Inflammatory macrophage treated with lipopolysaccharide for 4 hours (primary cell): Measurements from ENCODE around the gene DDIT3.

Source experiments
- DNase-seq: peaks from one replicate; pipeline ENCODE4 v3.0.0-alpha.2; 2020

DDIT3 gene

GRCh38 chr12:57479376-57480115 is 40.8 kb downstream of the DDIT3 start, which contains the start of gene ARHGAP9:
TSS of gene ARHGAP9 (minus strand) at chr12:57479866. CDS start at chr12:57479406, 460 bp downstream.
- peak; percentile 35 for DNase-seq

DNA sequence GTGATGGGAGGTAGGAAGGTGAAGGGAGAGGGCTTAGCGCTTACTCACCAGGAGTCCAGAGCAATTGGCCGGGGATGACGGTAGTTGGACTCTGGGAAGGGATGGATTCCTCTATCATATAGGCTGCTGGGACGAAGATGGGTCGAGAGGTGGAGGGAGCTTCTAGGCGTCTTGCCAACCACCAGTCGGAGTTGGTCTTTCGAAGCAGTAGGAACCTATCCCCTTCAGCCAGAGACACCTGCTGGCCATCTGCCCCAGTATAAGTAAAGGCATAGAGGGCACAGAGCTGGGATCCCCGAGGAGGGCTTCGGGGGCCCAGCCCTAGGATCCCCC is 41.3 kb downstream of the DDIT3 start:
- DNase-seq: no peak

GRCh38 chr12:57477710-57478681 is 42.3 kb downstream of the DDIT3 start:
- peak; percentile 67 for DNase-seq

- no peak for DNase-seq
Observed at GRCh38 chr12:57476993-57477709, 43.2 kb downstream of the DDIT3 start.

DNA sequence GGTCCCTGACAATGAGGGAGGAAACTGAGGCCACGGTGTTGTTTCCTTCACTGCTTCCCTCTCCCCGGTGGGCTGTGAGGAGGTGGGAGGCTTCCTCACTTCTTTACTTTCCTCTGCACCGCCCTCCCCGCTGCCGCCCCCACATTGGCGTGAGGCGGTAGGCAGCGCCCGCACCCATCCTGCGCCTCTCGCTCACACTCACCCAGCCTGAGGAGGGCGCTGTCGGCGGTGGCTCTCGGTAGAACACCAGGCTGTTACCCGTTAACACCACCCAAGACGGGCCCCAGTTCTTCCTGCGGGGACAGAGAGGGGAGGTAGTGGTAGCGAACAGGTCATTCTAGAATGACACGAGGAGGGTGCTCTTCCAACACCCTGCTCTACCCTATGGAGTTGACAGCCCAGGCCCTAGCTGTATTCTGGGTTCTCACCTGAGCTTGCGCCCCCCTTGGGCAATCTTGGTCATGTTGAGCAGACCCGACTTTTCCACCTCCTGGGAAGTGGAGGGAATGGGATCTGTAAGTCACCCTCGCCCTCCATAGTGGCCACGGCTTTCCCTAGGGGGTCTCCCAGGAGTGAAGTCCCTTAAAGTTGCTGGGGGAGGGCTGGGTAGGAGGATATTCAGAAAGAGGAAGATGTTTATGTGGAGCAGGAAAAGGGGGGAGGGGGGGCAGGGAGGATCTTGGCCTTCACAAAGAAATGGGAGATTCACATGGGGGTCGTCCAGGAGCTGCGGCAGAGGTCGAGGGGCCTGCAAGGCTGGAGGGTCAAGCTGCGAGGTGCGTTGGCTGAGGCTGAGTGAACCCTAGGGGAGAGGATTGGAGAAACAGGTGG is 43.9 kb downstream of the DDIT3 start:
- peak; percentile 41 for DNase-seq

DNA sequence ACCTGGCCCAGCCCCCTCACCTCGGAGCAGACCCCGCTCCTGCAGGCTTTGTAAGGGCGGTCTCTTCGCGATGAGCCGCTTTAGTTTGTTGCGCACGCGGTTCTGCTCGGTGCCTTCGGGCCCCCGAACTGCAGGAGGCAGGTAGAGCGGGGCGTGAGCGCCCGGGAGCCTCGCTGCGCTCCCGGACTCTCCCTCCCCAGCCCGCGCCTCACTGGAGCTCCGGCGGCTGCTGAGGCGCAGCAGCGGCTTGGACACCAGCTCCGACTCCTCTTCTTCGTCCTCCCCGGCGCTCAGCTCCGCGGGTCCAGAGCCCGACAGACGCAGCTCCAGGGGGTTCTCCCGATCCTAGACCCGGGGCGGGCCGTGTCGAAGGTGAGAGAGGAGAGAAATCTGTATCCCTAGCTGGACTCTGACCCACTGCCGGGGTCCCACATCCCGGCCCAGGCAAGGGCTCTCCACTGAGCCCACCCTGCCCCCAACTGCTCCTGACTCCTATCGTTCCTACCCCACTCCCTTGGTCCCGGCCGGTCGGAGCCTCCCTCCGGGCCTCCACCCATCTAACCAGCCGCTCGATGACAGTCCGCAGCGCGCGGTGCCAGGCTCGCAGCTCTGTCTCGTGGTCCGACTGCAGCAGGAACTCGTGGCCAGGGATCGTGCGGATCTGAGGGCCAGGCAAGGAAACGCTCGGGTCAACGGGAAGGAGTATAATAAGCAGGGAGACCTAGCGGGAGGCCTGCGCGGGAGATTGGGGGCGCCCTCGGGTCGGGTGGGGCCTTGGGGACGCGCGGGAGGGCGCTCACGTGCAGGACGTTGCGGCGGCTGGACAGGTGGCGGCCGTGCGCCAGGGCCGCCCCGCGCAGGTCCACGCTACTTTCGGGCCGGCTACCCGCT is 44.8 kb downstream of the DDIT3 start:
- no peak for DNase-seq

DNA sequence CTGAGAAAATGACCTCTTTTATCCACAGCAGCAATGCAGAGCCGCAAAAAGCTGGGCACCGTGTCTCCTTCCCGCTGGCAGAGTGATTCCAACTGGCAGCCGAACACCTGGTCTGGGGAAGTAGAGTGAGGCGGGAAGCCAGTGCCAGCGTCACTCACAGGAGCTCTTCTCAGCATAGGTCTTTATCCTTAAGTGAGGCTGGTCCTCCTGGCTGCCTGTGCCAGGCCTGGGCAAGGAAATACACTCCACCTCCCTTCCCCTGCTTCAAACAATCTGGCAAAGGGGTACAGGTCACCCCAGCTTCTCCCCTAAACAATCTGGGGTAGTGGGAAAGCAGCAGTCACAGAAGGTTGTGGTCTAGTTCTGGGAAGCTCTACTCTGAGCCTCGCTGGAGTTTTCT is 45.5 kb downstream of the DDIT3 start:
- DNase-seq: no peak

DNA sequence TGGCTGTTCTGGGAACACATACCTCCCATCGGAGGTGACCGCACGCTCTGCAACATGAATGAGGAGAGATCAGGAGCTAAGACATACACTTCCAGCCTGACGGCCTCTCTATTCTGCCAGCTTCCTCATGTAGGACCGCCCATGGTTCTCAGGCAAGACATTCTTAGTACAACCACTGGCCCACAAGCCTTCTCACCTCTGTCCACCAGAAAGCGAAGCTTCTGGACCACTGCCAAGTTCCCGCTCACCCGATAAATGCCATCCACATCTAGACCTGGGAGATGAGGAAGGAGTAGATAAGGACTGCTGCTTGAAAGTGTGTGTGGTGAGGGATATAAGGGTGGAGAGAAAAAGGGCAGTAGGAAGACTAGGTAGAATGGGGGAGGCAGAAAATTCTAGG is 45.9 kb downstream of the DDIT3 start:
- DNase-seq: no peak

DNA sequence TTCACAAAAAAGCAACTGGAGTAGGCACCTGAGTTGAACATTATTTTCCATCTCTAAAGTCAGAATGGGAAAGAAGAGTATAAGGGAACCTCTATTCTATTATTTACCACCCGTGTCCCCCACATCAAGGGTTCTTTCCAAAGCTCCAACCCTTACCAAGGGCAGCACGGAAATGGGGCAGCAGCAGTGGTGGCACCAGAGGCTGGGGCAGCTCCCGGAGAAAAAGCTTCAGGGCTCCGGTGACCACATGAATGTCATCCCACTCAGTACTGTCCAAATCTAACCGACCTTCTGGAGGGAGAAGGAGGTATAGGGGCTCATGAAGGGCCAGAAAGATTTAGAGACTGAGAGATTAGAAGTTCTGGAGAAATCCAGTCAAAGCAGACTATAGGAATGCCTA is 46.4 kb downstream of the DDIT3 start:
- no peak for DNase-seq

DNA sequence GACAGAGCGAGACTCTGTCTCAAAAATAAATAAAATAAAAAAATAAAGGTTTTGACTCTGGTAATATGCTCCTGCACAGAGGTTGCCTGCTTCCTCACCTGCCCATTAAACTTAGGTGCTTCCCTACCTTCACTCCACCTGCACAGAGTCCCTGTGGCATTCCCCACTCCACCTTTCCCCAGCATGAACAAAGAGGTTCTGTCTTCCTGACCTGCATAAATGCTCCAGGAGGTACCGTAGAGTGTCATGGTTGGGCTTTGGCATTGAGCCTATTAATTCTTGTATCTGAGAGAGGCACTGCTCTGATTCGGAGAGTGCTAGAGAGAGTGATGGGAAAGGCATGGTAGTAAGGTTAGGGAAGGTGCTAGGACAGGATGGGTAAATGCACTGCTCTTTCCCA is 46.9 kb downstream of the DDIT3 start:
- DNase-seq: no peak

DNA sequence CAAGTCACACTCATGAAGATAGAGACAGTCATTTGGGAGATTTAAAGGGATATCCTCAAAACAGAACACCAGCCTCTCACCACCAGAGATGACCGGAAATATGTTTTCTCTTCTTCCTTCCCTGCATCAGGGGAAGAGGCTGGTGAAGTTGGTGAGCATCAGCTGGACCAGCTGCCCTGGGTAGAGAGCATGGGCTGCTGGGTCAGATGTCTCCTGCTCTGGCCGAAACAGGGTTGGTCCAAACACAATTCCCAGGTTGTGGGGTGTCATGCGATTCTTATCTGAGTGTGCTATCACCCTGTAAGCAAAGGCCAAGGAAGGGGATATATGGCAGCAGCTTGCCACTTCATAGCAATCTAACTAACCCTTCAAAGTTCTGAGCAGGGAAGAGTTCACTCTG is 47.9 kb downstream of the DDIT3 start:
- no peak for DNase-seq

DNA sequence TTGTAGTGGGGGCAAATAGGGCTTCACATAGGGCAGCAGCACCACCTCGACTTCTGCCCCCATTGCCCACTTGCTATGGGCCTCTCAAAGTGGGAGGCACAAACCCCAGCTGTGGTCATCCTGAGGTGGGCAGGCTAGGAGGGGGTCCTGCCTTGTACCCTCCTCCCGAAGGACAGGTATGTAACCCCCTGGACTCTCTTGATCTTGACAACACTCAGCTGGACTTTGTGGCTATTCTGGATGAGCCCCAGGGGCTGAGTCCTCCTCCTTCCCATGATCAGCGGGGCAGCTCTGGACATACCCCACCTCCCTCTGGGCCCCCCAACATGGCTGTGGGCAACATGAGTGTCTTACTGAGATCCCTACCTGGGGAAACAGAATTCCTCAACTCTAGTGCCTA is 48.7 kb downstream of the DDIT3 start:
- no peak for DNase-seq

DNA sequence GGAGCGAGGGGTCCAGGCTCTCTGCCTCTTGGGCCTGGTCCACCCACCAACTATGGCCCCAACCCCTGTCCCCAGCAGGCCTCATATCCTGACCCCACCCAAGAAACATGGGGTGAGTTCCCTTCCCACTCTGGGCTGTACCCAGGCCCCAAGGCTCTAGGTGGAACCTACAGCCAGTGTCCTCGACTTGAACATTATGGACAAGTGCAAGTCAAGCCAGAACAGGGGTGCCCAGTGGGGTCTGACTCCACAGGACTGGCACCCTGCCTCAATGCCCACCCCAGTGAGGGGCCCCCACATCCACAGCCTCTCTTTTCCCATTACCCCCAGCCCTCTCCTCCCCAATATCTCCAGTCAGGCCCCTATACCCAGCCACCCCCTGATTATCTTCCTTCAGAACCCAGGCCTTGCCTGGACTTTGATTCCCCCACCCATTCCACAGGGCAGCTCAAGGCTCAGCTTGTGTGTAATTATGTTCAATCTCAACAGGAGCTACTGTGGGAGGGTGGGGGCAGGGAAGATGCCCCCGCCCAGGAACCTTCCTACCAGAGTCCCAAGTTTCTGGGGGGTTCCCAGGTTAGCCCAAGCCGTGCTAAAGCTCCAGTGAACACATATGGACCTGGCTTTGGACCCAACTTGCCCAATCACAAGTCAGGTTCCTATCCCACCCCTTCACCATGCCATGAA is 49.2 kb downstream of the DDIT3 start:
- DNase-seq: no peak

- DNase-seq: no peak
Observed at GRCh38 chr12:57470286-57470969, 49.9 kb downstream of the DDIT3 start.

DNA sequence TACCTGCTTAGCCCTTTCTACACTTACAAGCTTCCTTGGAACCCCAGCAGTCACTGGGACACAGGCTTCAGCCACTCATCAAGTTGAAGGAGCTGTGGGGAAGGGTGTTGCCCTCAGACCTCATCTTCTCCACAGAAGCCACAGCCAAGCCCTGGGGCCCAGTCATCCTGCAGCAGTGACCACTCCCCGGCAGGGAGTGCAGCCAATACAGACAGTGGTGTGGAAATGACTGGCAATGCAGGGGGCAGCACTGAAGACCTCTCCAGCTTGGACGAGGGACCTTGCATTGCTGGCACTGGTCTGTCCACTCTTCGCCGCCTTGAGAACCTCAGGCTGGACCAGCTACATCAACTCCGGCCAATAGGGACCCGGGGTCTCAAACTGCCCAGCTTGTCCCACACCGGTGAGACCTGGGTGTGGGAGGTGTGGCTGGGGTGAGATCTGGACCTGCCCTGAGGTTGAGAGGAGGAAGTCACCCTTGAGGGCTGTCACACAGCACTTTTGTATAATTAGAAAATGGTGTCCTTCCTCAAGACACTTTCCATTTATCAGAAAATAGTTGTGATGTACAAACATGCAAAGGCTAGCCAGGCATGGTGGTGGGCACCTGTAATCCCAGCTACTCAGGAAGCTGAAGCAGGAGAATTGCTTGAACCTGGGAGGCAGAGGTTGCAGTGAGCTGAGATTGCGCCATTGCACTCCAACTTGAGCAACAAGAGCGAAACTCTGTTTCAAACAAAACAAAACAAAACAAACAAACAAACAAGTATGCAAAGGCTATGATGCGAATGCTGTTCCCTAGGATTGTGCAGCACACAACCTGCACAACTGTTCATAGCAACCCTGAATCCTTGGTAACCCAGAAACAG is 50.8 kb downstream of the DDIT3 start:
- DNase-seq: no peak

- no peak for DNase-seq
Observed at GRCh38 chr12:57467915-57468314, 52.4 kb downstream of the DDIT3 start.

DNA sequence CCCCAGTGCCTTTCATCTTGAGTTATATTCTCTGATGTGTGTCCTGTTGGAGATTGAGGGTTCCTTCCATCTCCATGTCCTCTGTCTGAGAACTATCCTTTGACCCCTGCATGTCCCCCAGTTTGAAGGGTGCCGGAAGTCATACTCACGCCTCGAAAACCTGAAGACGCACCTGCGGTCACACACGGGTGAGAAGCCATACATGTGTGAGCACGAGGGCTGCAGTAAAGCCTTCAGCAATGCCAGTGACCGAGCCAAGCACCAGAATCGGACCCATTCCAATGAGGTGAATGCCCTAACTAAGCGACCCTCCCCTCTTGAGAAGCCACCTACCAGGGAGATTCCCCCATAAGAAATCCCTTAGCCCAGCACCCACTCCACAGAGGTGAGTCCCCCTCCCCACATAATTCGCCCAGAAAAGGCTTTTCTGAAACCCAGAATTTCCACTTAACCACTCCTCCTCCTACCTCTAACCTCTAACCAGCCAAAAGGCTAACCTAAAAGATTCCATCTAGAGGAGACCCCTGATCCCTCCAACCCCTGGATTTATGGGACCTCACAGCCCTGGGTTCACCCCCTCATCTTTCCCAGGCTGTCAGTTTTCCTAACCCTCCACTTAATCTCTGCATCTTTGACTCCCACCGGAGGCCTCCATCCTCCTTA is 53.0 kb downstream of the DDIT3 start:
- DNase-seq: no peak
